Prostate gland (tissue), 2 donors: ENCODE measurements around the gene SPEF1.

ENCODE experiments used
- CTCF ChIP-seq, 4 experiments: fragments of 200-600 bp in 2 of 4; fragments of 450-650 bp in 2 of 4; sonication (generic) in 2 of 4; IDR thresholded peaks; 1 replicate in 3 of 4; 2 replicates in 1 of 4; pipeline ENCODE4 v1.5.1; 2016 to 2019; ENCODE audit warnings: antibody characterized with exemption in 4 of 4, mild to moderate bottlenecking in 2 of 4, moderate library complexity in 2 of 4
- POLR2A ChIP-seq: fragments of 450-650 bp; IDR thresholded peaks from one replicate; pipeline ENCODE4 v1.6.1; 2016; ENCODE audit warnings: antibody characterized with exemption, mild to moderate bottlenecking

GRCh38 chr20:3744806-3745685, 36.2 kb downstream of the SPEF1 start:
- TF ChIP-seq CTCF (IDR thresholded peaks at IDR 0.05), result no peak
- TF ChIP-seq POLR2A, result no peak
